NCI-H187 treated with DMSO at 0.1 percent for 48 hours (cell line): ENCODE data around the gene POLR2L.

Experiments used
- DNase-seq: peaks from one replicate; lab custom pipeline; 2025; lab: John Stamatoyannopoulos, UW

Gene POLR2L

DNA sequence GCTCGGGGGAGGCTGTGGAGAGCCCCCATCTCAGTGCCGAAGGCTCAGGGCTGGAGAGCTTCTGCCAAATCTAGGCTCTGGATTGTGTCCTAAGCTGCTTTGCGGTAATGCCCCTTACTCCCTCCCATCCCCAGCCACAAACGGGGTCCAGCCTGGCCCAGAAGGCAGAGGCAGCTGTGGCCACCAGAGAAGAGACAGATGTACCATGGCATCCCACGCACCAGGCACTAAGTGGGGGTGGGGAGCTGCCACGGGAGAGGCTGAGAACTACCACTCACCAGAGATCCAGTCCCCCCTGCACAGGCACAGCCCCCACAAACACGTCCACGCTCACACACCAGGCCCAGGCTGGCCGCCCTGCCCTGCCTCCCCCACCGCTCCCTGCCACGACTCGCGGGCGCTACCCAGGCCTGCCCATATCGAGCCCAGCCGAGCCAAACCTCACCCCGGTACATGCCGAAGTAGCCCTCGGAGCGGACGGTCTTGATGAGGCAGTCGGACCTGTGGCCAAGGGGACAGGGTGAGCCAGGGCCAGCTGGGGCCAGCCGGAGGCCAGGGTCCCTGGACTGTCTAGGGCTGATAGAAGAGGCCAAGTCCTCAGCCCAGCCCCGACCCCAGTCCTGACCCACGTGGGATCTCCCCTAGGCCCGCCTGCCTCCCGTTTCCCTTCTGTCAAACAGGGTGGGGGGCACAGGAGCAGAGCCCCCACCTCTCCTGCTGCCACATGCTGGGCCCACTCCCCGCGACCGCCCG, 48.1 kb downstream of the POLR2L start:
- no peak for DNase-seq

- no peak for DNase-seq
These were observed 48.8 kb downstream of the POLR2L start for GRCh38 chr11:793556-793955.

DNA sequence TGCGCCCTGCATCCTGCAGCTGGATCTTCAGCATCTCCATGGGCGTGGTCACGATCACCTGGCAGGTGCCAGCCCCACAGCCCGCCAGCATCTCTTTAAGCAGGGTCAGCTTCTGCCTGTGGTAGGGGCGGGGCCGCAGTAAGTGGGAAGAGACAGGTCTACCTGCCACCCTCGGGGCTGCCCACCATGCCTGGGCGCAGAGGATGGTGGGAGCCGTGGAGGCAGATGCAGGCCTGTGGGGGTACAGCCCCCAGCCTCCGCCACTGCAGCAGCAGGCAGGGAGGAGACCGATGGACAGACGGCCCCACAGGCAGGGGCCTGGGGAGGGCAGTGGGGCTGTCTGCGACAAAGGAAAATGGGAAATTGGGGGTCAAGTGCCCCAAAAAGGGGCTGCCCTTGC, 49.5 kb downstream of the POLR2L start:
- DNase-seq = no peak

DNA sequence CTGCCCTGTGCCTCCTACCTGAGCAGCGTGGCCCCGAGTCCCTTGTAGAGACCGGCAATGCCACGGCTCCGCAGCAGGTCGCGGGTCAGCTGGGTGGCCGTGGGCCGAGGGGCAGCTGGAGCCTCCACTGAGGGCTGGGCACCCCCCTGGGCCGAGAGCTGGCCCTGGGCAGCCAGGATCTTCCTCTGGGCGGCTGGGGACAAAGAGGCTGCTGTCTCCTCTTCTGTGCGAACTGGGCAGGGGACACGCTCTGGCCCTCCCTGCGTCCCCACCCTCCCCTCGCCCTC, 49.9 kb downstream of the POLR2L start:
- DNase-seq = no peak

- no peak for DNase-seq
These were observed 50.4 kb downstream of the POLR2L start for GRCh38 chr11:791658-792534.

DNA sequence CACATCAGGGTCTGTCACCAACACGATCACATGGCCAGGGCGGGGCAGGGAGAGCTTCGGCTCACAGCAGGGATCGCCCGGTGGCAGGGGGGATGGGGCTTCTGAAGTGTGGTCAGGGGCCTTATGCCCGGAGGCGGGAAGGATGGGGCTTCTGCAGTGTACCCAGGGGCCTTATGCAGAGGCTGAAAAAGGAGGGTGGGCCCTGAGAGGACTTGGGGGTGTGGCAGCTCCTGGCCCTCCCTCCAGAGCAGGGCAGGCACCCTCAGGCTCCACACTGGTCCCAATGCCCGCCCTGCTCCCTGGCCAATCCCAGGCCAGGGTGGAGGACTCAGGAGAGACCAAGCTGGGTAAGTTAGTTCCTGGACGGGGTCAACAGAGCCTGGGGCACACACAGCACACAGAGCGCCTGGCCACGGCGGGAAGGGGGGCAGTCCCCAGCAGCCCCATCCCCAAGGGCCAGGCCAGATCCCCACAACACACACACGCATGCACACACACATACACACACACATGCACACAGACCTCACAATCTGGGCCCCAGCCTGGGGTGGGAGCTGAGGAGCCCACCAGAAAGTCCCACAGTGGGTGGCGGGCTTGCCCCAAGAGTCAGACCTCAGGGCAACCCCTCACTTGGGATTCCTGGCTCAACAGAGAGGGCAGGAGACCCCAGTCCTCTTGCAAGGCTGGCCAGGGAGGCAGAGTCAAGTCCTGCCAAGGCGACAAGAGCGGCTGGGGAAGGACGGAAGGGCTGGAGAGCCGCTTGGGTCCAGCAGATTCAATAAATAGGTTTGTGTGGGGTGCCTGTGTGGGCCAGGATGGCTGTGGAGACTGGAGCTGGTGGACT, 51.4 kb downstream of the POLR2L start:
- DNase-seq = no peak

DNA sequence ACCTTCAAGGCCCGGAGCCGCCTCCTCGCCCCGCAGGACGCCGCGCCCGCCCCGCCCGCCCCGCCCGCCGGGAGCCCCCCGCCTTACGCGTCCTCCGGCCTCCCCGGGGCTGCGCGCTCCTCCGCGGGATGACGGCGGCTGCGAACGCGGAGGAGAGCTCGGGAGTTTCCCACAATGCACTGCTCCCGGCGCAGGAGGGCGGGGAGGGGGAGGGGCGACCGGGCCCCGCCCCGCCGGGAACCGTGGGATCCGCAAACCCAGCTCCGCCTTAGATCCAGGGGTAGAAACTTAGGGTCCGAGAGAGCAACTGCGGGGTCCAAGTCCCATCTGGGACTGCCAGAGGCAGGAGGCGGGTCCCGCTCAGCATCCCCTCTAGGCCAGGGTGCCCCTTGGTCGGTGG, 52.4 kb downstream of the POLR2L start, which contains the start of gene CEND1:
CEND1 (minus strand) TSS at position 148 of the 400 bp plus-strand sequence. CDS start 1,514 bp downstream, outside the sequence.
- DNase-seq = no peak
